OCI-LY7 (cell line): Measurements from ENCODE around the gene GNG11. TPM values are rescaled to one million over a fixed set of nuclear protein-coding genes. Genes with fewer than 3 reads are reported as not detected.
"Not testable (repeated sequence)": the region's sequence is repeated elsewhere in the genome, so short reads cannot be mapped to it uniquely, and the experiment has no call there.

ENCODE experiments used
- BruUV-seq: library from RNA; stranded (reverse); fragments of 400-500 nt; replicated peaks from 2 replicates; lab custom pipeline; 2021; lab: Mats Ljungman, UMichigan
- CTCF ChIA-PET: fragments of 300-600 bp; sonication (Branson Sonifier 250); formaldehyde crosslinking; loops from one replicate; lab custom pipeline; 2022; ENCODE audit warnings: antibody characterized with exemption; ENCODE audit not compliant: unreplicated experiment; lab: Charles Lee
- POLR2A ChIA-PET: fragments of 300-600 bp; sonication (Branson Sonifier 250); formaldehyde crosslinking; loops from one replicate; lab custom pipeline; 2022; ENCODE audit warnings: antibody characterized with exemption; lab: Charles Lee
- DNase-seq: peaks from one replicate; pipeline ENCODE4 v3.0.0-alpha.2; 2015; ENCODE audit warnings: low spot score
- H2AFZ ChIP-seq: fragments of 200-600 bp; sonication (generic), shearing (Covaris generic); 2 replicates; pipeline ENCODE4 v1.6.1; 2014; ENCODE audit warnings: mild to moderate bottlenecking, antibody characterized with exemption, low read length, moderate library complexity
- H3K27ac ChIP-seq: fragments of 200-600 bp; sonication (generic); 2 replicates; pipeline ENCODE4 v1.5.1; 2014; ENCODE audit warnings: mixed run types, low read depth, mild to moderate bottlenecking, moderate library complexity, low read length, inconsistent platforms; ENCODE audit not compliant: poor library complexity, severe bottlenecking
- H3K36me3 ChIP-seq: fragments of 200-600 bp; sonication (generic); 2 replicates; pipeline ENCODE4 v1.6.1; 2014; ENCODE audit warnings: mild to moderate bottlenecking, antibody characterized with exemption, low read length, moderate library complexity, mixed read lengths; ENCODE audit not compliant: insufficient read depth
- H3K4me1 ChIP-seq: fragments of 200-600 bp; sonication (generic); 2 replicates; pipeline ENCODE4 v1.5.1; 2014; ENCODE audit warnings: mild to moderate bottlenecking, low read length; ENCODE audit not compliant: insufficient read depth, poor library complexity, severe bottlenecking
- H3K4me2 ChIP-seq: fragments of 200-600 bp; sonication (generic); 2 replicates; pipeline ENCODE4 v1.6.1; 2014; ENCODE audit warnings: mild to moderate bottlenecking, low read length
- H3K4me3 ChIP-seq: fragments of 200-600 bp; sonication (generic); 2 replicates; pipeline ENCODE4 v1.5.1; 2014; ENCODE audit warnings: mild to moderate bottlenecking, low read depth, low read length; ENCODE audit not compliant: poor library complexity, severe bottlenecking
- H3K79me2 ChIP-seq: fragments of 200-600 bp; sonication (generic); 2 replicates; pipeline ENCODE4 v1.6.1; 2016; ENCODE audit warnings: low read depth, mild to moderate bottlenecking, low read length, moderate library complexity, mixed read lengths; ENCODE audit not compliant: insufficient read depth
- H3K9me2 ChIP-seq: fragments of 200-600 bp; sonication (generic); 2 replicates; pipeline ENCODE4 v1.6.1; 2016; ENCODE audit warnings: mild to moderate bottlenecking, low read length, mixed read lengths; ENCODE audit not compliant: insufficient read depth
- H3K9me3 ChIP-seq: fragments of 200-600 bp; sonication (generic); 2 replicates; pipeline ENCODE4 v1.6.1; 2014; ENCODE audit warnings: mild to moderate bottlenecking, mixed run types, low read length, mixed read lengths
- H4K20me1 ChIP-seq: fragments of 200-600 bp; sonication (generic); 2 replicates; pipeline ENCODE4 v1.6.1; 2014; ENCODE audit warnings: mild to moderate bottlenecking, antibody characterized with exemption, low read length, moderate library complexity, mixed read lengths; ENCODE audit not compliant: insufficient read depth
- CTCF ChIP-seq: fragments of 200-600 bp; sonication (generic); conservative IDR thresholded peaks from 2 replicates; pipeline ENCODE4 v1.5.1; 2014; ENCODE audit warnings: mild to moderate bottlenecking, antibody characterized with exemption, low read length, moderate library complexity, mixed read lengths
- EZH2phosphoT487 ChIP-seq: fragments of 200-600 bp; sonication (generic); IDR thresholded peaks from 2 replicates; pipeline ENCODE4 v1.6.1; 2018; ENCODE audit warnings: low read depth, borderline replicate concordance, mild to moderate bottlenecking, mixed run types, antibody characterized with exemption, low read length, moderate library complexity, mixed read lengths
- intact Hi-C: fragments of 100-400 bp; cut with micrococcal nuclease; formaldehyde crosslinking; loops from one replicate; pipeline ENCODE4 v1.10.0; 2022; ENCODE audit not compliant: unreplicated experiment
- total RNA-seq, 2 experiments: library from RNA; depleted of rRNA in 1 of 2; stranded (reverse); fragments of >200 nt in 1 of 2; shearing (Covaris generic) in 1 of 2; gene quantifications; 2 replicates each; pipeline ENCODE4 v1.2.3, GENCODE V29; 2014 to 2022

Gene GNG11
- total RNA-seq, 2 experiments from 2014 or later, result 0.82 to 1.2 TPM

GRCh38 chr7:93910076-93910994, 11.2 kb upstream of the GNG11 start:
- no TSS peak for BruUV-seq
- Histone ChIP-seq H3K4me1 (peaks cover 6% of the 10 kb centered on the region), H3K9me2 (no peaks in the 10 kb centered on the region), H3K27ac (no peak overlapping the region), H3K4me3 (no peak overlapping the region), H3K79me2 (no peaks in the 10 kb centered on the region), H3K36me3 (no peaks in the 10 kb centered on the region), H2AFZ (no peak overlapping the region), H3K4me2 (no peak overlapping the region), H3K9me3 (no peaks in the 10 kb centered on the region), H4K20me1 (no peaks in the 10 kb centered on the region)
- CTCF ChIA-PET, result no interaction called here
- intact Hi-C loops, result no loop called here
- TF ChIP-seq CTCF (no peak), EZH2phosphoT487 (no peak)
- POLR2A ChIA-PET, result interaction anchor here (0.5 to 1.4 kb wide), 4 partner anchors 163 to 684 kb away, joined by 3 to 4 read pairs (median 3); no protein-coding TSS in a partner anchor
- DNase-seq, result no peak

- H3K9me3 ChIP-seq, H3K4me2 ChIP-seq, POLR2A ChIA-PET, H3K9me2 ChIP-seq, H4K20me1 ChIP-seq, H3K27ac ChIP-seq, CTCF ChIA-PET, H3K36me3 ChIP-seq, BruUV-seq, H3K4me3 ChIP-seq, DNase-seq, H3K79me2 ChIP-seq, H2AFZ ChIP-seq, intact Hi-C loops: not testable (repeated sequence)
- peaks cover 11% of the 10 kb centered on the region for H3K4me1 ChIP-seq
These were observed 10.3 kb upstream of the GNG11 start for GRCh38 chr7:93911242-93911641.

GRCh38 chr7:93911661-93912060, 9.9 kb upstream of the GNG11 start:
- H3K4me3 ChIP-seq, BruUV-seq, H3K9me3 ChIP-seq, intact Hi-C loops, DNase-seq, POLR2A ChIA-PET, H3K79me2 ChIP-seq, CTCF ChIA-PET, H2AFZ ChIP-seq, H3K4me2 ChIP-seq, H3K36me3 ChIP-seq, H4K20me1 ChIP-seq, H3K9me2 ChIP-seq, H3K27ac ChIP-seq: not testable (repeated sequence)
- peaks cover 15% of the 10 kb centered on the region for H3K4me1 ChIP-seq
